ENCODE results near the gene IFNK.

Gene IFNK

DNA sequence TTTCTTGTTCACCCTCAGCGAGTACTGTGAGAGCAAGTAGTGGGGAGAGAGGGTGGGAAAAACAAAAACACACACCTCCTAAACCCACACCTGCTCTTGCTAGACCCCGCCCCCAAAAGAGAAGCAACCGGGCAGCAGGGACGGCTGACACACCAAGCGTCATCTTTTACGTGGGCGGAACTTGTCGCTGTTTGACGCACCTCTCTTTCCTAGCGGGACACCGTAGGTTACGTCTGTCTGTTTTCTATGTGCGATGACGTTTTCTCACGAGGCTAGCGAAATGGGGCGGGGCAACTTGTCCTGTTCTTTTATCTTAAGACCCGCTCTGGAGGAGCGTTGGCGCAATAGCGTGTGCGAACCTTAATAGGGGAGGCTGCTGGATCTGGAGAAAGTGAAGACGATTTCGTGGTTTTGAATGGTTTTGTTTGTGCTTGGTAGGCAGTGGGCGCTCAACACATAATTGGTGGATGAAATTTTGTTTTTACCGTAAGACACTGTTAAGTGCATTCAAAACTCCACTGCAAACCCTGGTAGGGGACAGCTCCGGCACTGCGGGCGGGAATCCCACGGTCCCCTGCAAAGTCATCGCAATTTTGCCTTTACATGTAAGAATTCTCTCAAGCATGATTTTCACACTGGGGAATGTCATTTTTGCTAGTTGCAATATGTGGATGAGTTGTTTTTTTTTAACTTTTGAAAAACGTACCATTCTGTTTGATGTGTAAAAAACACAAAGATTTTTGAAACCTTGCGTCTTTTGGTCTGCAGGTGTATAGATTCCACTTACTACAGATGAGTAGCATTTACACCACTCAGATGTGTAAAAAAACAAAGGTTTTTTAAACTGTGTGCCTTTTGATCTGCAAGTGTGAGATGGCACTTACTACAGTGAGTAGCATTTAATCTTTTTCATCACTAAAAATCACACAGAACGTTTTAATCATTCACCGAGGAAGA lies 49.8 kb downstream of the IFNK start:
- peak; percentile 97 to 98 for DNase-seq
